HS-5 (cell line): Measurements from ENCODE around the gene FBXW12.
"Not testable (repeated sequence)": the region's sequence is repeated elsewhere in the genome, so short reads cannot be mapped to it uniquely, and the experiment has no call there.

Source experiments
- DNase-seq: peaks from one replicate; pipeline ENCODE4 v3.0.0-alpha.2; 2012; ENCODE audit warnings: low read depth

The FBXW12 gene

GRCh38 chr3:48371651-48372376, at the start of gene FBXW12:
TSS of gene FBXW12 (plus strand) at chr3:48372219. CDS start at chr3:48372768, 549 bp downstream.
- no peak for DNase-seq

DNA sequence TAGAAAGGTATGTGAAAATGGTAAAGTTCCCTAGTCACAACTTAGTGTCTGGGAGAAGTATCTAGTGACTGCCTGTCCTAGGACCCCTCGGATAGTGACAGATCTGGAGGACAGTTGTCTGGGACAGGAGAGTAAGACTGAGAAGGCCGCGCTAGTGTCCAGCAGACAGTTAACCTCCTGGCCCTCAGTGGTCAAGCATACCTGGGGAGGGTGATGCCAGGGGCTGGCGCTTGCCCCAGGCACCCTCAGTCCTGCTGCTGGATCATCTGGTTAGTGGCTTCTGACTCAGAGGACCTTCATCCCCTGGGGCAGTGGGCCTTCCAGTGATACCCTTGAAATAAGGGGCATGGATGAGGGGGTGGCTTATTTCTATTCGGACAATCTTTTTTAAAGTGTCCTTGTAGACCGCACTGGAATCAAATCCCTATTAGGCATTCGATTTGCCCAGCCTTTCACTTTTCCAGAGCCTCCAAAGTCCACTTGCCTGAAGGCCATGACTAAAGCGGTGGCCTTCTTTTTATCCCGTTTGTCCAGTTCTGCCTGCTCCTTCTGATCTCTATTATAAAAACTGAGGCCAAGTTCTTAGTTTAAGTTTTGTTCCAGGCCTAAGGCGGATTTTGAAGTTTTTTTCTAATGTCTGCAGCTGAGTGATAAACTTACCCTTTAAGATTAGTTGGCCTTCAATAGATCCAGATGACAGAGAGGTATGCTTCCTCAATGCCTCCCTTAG, 40.1 kb upstream of the FBXW12 start:
- DNase-seq = not testable (repeated sequence)

DNA sequence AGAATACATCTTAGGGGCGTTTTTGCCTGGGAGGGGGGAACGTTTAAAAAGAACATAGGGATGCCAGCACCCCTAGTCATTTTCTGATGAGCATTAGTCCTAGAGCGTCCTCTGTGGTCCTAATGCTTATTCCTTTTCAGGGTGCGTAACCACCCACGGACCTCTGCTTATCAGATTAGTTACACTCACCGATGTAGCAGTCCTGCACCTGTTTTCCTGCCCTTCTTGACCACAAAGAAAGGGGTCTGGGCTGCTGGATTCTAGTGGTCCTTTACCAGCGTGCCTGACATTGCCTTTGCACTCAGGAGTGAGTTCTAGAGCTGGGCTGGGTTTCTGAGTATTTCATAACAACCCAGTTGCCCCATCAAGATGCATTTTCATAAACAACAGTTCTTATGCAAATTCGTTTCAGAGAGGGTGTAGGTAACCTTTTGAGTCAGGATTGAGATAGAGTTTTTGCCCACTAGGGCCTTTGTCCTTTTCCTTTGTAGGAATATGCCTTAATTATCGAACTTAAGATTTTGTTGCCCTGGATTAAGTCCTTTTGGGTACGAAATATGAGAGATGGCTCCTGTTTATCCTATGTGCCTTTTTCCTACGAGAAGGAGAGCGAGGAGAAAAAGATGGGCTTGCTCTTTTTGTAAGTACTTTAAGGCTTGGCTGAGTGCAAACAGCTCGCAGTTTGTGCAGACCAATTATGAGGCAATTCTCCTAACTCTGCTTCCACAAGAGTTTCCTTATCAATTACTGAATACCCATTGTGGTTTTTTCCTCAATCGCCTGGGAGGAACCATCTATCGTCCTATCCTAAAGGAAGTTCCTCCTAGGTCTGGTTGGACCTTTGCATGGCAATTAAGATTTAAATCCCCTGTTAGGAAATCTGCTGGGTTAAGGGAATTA, 38.4 kb upstream of the FBXW12 start, which contains the start of gene SPINK8:
Gene SPINK8, minus strand, starts transcription at position 316 of the 900 bp plus-strand sequence. CDS start 5,320 bp downstream, outside the sequence.
- DNase-seq = not testable (repeated sequence)

DNA sequence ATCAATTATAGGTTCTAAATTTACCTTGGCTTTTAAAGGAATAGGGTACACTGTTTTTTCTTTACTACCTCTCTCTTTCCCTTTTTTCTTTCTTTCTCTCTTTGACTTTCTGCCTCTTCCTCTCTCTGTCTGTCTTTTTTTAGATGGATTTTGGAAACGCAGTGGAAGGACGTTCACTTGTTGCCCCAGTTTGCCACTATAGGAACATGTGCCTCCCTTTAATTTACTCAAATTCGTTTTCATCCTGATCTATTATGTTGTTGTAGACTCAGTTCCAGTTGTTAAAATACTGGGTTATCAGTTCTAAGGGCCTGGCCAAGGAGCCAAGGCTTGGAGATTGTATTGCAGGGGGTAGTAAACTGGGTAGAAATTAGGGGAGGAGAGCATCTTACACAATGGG, 37.4 kb upstream of the FBXW12 start:
- no peak for DNase-seq

GRCh38 chr3:48335286-48335685, 36.7 kb upstream of the FBXW12 start:
- not testable (repeated sequence) for DNase-seq

- DNase-seq = not testable (repeated sequence)
These were observed 34.5 kb upstream of the FBXW12 start for GRCh38 chr3:48337536-48337935.

DNA sequence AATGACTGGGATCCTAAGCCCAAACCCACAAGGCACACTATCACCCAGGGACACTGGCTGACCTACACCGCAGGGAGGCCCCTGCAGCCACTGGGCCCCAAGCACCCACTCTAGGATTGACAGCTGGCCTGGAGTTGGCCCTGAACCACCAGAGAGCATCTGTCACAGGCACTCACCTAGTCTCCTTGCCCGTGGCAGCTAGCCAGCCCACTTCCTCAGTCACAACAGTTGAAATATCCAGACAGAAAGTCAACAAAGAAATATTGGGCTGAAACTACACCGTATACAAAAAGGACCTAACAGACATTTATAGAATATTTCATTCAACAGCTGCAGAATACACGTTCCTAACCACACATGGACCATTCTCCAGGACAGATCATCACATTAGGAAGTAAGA, 33.4 kb upstream of the FBXW12 start:
- no peak for DNase-seq

DNA sequence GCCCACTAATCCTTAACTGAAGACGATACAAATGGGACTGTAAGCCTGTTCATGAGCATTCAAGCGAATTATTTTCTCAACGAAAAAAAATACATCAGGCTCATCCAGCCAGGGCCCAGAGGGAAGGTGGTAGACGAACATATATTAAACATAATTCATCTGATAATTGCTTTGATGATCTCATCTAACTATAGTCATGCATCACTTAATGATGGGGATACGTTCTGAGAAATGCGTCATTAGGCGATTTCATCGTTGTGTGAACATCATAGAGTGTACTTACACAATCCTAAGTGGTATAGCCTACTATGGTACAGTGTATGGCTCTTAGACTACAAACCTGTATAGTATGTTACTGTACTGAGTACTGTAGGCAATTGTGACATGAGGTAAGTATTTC, 28.6 kb upstream of the FBXW12 start:
- no peak for DNase-seq

GRCh38 chr3:48344867-48345507, 27.0 kb upstream of the FBXW12 start:
- no peak for DNase-seq

- DNase-seq = no peak
These were observed 26.0 kb upstream of the FBXW12 start for GRCh38 chr3:48345946-48346572.

DNA sequence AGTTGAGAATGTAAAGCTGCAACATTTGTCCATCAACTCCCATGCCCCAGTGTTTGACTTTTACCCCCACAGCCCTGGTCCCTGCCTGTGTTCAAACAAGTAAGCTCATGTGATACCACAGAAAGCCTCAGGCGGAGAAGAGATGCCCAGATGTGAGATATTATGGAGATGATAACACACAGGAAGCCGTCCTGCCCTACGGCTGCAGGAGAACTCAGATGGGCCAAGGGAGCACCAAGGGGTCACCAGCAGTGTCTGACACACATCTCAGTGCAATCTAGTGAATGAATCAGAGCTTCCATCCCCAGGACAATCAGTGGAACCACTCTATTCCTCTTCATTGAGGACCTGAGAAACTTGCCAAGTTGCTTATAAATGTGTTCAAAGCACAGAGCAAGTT, 24.5 kb upstream of the FBXW12 start:
- DNase-seq = no peak

GRCh38 chr3:48352546-48352945, 19.5 kb upstream of the FBXW12 start:
- DNase-seq = no peak

DNA sequence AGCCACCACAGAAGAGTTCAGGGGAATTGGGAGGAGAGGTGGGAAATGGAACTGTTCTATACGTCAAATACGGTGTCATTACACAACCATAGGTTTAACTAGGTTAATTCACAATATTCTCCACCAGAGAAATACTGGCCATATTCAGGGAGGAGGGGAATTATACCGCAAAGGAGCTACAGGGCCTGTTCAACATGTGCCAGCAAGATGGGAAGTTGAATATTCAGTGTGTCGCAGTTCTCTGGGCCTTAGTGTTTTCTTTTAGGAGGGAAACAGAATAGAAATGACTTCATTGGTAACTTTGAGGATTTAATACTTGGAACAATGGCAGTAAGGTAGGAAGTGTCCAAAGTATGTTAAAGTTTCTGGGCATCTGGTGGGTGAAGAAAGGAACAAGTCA, 18.0 kb upstream of the FBXW12 start:
- no peak for DNase-seq

DNA sequence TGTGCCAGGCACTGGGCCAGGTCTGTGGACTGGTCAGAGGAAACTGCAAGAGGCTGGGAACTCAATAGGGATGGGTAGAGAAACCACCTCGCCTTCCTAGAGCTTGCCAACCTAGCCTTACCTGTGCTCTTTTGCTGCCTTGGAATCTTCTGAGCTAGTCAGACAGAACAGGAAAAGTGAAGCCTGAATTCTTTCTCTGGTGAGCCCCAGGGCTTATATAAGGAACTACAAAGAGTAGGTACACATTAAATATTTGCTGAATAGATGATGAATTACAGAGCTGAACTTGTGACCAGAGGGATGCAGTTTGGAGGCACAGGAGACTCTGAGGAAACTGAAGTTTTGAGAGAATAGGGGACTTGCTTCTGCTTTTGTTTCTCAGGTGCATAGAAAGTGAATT, 15.6 kb upstream of the FBXW12 start:
- no peak for DNase-seq

DNA sequence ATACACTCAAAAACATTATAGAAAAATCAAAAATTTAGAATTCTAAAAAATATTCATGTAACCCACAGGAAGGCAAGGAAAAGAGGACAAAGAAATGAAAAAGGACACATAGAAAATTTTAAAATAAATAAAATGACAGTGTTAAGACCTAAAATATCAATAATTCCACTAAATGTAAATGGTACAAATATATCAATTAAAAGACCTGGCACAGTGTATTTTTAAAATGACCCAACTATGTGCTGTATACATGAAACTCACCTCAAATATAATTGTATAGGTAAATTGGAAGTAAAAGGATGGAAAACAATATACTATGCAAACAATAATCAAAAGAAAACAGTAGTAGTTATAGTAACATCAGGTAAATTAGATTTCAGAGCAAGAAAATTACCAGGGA, 10.1 kb upstream of the FBXW12 start:
- no peak for DNase-seq

DNA sequence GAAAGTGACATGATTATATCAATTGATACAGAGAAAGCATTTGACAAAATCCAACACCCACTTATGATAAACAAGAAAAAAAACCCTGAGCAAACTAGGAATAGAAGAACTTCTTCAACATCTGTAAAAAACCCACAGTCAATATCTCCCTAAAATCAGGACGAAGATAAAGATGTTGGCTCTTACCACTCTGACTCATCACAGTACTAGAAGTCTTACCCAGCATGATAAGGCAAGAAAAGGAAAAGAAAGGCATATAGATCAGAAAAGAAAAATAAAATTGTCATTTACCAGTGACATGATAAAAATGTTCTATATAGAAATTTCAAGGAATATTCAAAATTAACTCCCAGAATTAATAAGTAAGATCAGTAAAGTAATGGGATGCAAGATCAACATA, 7.2 kb upstream of the FBXW12 start:
- DNase-seq = no peak

DNA sequence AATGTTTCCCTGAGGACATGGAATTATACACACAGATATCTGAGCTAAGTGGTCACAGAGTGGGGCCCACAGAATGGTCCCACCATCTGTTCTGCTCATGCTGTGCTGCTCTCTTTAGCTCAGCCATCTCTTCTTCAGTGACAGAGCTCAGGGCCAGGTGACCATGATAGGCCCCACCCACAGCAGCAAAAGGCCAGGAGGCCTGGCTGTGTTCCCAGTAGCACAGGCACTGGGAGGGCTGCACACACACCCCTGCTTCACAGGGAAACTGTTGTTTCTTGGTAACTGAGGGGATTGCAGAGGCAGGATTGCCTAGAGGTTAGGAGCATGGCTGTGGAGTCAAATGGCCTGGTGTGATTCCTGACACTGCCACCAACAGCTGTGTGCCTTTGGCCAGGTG, 4.8 kb upstream of the FBXW12 start:
- no peak for DNase-seq

DNA sequence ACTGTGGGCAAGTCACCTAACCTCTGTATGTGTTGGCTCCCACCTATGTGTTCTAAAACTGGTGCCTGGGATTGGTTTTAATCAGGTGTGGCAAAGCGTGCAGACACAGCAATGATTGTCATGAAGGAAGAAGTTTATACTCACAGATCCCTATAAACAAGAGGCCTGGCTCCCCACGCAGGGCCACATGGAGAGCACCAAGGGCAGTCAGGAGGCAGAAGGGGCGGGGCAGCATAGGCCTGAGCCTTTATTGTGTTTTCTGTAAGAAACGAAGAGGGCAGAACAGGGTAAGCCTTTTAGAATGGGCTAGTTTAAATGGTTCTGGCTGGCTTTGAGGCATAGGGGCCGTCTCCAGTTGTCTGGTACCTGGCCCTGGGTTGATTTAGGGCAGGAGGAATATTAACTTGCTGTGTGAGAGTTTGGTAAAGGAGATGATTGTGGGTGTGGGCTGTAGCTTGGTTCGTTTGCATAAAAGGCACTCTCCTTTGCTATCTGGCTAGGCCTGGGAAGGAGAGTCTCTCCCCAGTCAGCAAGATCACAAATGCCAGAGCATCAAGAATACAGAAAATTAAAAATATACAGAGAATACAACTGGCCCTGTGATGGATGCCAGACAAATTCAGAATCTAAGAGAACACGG, 2.2 kb upstream of the FBXW12 start:
- DNase-seq = no peak

- no peak for DNase-seq
These were observed 1.7 kb upstream of the FBXW12 start for GRCh38 chr3:48370333-48370713.

DNA sequence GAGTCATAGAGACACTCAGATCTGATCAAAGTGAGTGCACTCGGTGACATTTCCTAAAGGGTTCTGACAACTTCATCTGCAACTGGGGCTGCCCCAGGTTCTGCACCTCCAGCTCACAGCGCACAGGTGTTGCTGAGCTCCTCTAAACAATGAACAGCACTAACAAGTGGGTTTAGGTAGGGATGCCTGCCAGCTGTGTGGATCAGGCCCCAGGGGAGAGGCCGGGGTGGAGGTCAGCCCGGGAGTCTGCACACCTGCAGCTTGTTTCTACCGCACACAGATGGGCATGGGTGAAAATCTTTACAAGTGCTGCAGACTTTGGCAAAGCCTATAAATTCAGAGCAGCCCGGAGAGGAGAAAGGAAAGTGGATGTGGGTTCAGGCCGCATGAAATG, 355 bp downstream of the FBXW12 start:
- DNase-seq = no peak

GRCh38 chr3:48372862-48373435, 930 bp downstream of the FBXW12 start:
- DNase-seq = no peak
